ENCODE measurements around the gene CACNB1.
"Not testable (repeated sequence)": the region's sequence is repeated elsewhere in the genome, so short reads cannot be mapped to it uniquely, and the experiment has no call there.

The CACNB1 gene

DNA sequence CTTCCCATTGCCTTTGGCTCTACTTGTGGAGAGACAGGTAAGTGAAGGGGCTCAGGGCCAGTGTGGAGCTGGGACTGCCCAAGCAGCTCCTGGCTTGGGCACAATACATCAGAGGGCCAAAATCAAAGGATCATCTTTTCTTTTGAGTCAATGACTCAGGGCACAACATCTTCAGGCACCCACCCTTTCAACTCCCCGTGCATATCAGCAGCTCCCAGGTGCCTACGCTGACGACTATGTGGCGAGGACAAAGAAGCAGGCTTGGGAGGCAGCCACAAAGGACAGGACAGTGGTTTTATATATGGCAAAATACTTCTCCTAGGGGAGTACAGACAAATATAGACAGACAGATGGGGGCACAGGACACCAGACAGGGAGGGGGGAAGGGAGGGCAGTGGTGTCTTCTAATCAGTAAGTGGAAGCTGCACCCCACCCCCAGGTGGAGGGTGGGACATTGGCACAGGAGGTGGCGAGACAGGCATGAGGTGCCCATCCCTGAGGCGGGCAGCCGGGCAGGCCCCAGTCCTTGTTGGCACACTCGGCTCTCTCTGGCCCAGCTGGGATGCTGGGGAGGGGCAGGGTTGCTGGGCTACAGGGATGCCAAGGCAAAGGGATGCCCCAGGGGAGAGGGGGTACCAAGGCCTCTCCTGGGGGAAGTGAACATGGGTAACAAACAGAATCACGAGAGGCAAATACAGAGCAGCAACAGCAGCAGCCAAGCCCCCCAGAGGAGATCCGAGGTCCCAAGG, 23.8 kb downstream of the CACNB1 start:
- ATAC-seq (replicated peaks; ENCODE audit: extremely low read depth, poor library complexity, severe bottlenecking) (no peak), DNase-seq (ENCODE audit: low spot score in 2 of 2) (no peak)
- no peak overlapping the region for H3K4me3 Mint-ChIP-seq
- H3K9me3 Mint-ChIP-seq: no peaks in the 10 kb centered on the region
- peaks cover 8% of the 10 kb centered on the region for H3K36me3 Mint-ChIP-seq (ENCODE audit: insufficient read depth)
- peaks cover 13% of the 10 kb centered on the region for H3K4me1 Mint-ChIP-seq
- H3K27ac Mint-ChIP-seq (ENCODE audit: low read depth): no peak overlapping the region
- no peaks in the 10 kb centered on the region for H3K27me3 Mint-ChIP-seq

DNA sequence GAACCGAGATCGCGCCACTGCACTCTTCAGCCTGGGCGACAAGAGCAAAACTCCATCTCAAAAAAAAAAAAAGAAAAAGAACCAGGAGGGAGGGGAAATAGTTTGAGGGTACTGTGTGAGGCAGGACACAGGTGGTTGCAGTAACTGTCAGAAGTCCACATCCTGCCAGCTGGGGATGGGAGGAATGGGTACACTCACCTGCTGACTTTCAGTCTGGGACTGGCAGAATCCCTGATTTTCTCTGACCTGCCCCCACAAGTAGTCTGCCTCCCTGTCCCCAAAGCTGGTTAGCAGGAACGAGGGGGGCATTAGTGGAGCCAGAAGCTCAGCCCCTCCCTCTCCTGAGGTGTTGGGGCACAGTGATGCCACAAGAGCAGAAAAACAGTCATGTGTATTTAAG, 24.4 kb downstream of the CACNB1 start:
- Mint-ChIP-seq H3K4me3 (no peak overlapping the region), H3K9me3 (no peaks in the 10 kb centered on the region), H3K4me1 (peaks cover 13% of the 10 kb centered on the region), H3K27me3 (no peaks in the 10 kb centered on the region), H3K27ac (ENCODE audit: low read depth) (peak overlapping the region; percentile 41), H3K36me3 (ENCODE audit: insufficient read depth) (peaks cover 8% of the 10 kb centered on the region)
- DNase-seq (ENCODE audit: low spot score in 2 of 2): no peak
- no peak for ATAC-seq (replicated peaks; ENCODE audit: extremely low read depth, poor library complexity, severe bottlenecking)

DNA sequence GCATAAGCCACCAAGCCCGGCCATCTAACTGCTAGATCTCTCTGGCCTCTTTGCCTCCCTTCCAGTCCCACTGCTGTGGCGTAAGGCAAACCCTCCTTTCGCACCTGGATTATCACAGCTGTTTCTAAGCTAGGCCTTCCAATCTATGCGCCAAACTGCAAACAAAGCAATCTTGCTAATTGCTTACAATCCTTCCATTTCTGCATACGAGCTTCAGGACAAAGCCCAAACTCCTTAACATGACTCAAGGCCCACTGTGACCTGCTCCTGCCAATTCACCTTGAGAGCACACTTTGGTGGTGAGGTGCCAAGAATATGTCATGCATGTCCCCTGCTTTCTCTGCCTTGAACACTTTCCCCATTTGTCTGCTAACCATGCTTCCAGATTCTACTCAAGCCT, 25.5 kb downstream of the CACNB1 start:
- no peaks in the 10 kb centered on the region for H3K9me3 Mint-ChIP-seq
- no peak overlapping the region for H3K4me3 Mint-ChIP-seq
- no peaks in the 10 kb centered on the region for H3K27me3 Mint-ChIP-seq
- H3K4me1 Mint-ChIP-seq: peaks cover 23% of the 10 kb centered on the region
- DNase-seq (ENCODE audit: low spot score in 2 of 2) (no peak), ATAC-seq (replicated peaks; ENCODE audit: extremely low read depth, poor library complexity, severe bottlenecking) (no peak)
- peaks cover 5% of the 10 kb centered on the region for H3K36me3 Mint-ChIP-seq (ENCODE audit: insufficient read depth)
- H3K27ac Mint-ChIP-seq (ENCODE audit: low read depth): no peak overlapping the region

DNA sequence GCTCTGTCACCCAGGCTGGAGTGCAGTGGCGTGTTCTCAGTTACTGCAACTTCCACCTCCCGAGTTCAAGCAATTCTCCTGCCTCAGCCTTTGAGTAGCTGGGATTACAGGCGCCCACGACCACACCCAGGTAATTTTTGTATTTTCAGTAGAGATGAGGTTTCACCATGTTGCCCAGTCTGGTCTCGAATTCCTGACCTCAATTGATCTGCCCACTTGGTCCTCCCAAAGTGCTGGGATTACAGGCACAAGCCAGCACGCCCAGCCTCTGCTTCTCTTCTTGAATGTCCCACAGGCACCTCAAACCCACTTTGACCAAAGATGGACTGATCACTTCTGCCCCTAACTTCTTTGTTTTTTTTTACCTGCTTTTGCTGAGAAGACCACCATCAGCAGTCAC, 26.9 kb downstream of the CACNB1 start:
- Mint-ChIP-seq H3K9me3 (no peaks in the 10 kb centered on the region), H3K4me1 (peaks cover 28% of the 10 kb centered on the region), H3K36me3 (ENCODE audit: insufficient read depth) (no peaks in the 10 kb centered on the region), H3K27ac (ENCODE audit: low read depth) (no peak overlapping the region), H3K4me3 (no peak overlapping the region), H3K27me3 (no peaks in the 10 kb centered on the region)
- no peak for ATAC-seq (replicated peaks; ENCODE audit: extremely low read depth, poor library complexity, severe bottlenecking)
- DNase-seq (ENCODE audit: low spot score in 2 of 2): no peak

DNA sequence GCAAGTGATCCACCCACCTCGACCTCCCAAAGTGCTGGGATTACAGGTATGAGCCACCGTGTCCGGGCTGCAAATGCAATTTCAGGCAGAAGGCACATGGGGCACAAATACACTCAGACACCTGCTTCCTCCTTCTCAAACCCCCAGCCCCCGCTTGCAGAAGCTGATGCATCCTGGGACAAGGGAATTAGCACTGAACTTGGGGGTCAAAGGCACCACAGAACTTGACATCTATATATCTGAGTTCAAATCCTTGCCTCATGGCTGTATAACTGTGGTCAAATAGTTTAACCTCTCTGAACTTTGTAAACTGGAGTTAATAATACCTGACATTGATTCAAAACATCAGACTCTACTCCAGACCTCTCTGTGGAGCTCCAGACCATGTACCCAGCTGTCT, 27.4 kb downstream of the CACNB1 start:
- Mint-ChIP-seq H3K4me3 (no peak overlapping the region), H3K36me3 (ENCODE audit: insufficient read depth) (no peaks in the 10 kb centered on the region), H3K27ac (ENCODE audit: low read depth) (no peak overlapping the region), H3K27me3 (no peaks in the 10 kb centered on the region), H3K4me1 (peaks cover 29% of the 10 kb centered on the region), H3K9me3 (no peaks in the 10 kb centered on the region)
- ATAC-seq (replicated peaks; ENCODE audit: extremely low read depth, poor library complexity, severe bottlenecking) (no peak), DNase-seq (ENCODE audit: low spot score in 2 of 2) (no peak)

DNA sequence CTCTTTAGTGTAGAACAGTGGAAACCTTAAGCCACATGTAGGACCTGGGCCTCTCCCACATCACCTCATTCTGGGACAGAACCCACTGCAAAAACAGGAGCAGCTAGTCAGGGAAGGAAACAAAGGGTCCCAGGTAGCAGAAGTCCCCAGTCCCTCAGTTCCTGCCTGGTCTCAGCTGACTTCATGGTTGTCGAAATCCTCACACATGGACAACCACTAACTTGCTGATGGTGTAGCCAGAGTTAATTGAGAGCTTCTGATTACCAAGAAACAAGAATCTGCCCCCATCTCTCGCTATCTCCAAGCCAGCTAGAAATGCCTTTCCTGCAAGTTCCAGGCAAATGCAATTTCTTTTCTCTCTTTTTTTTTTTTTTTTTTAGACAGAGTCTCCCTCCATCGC, 28.0 kb downstream of the CACNB1 start:
- Mint-ChIP-seq H3K27ac (ENCODE audit: low read depth) (no peak overlapping the region), H3K4me1 (peaks cover 29% of the 10 kb centered on the region), H3K27me3 (no peaks in the 10 kb centered on the region), H3K36me3 (ENCODE audit: insufficient read depth) (peaks cover 1% of the 10 kb centered on the region), H3K9me3 (no peaks in the 10 kb centered on the region), H3K4me3 (no peak overlapping the region)
- no peak for ATAC-seq (replicated peaks; ENCODE audit: extremely low read depth, poor library complexity, severe bottlenecking)
- DNase-seq (ENCODE audit: low spot score in 2 of 2): no peak

DNA sequence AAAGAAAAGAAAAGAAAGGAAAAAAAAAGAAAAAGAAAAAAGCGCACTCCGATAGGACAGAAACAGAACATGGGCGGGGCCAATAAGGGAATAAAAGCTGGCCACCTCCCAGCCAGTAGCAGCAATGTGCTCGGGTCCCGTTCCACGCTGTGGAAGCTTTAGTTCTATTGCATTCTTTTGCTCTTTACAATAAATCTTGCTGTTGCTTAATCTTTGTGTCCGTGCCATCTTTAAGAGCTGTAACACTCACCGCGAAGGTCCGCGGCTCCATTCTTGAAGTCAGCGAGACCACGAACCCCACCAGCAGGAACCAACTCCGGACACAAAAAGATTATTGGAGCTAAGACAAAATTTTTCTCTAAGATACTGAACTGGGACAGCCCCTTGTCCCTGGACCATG, 28.4 kb downstream of the CACNB1 start:
- Mint-ChIP-seq H3K4me3 (no peak overlapping the region), H3K36me3 (ENCODE audit: insufficient read depth) (peaks cover 2% of the 10 kb centered on the region), H3K9me3 (no peaks in the 10 kb centered on the region), H3K4me1 (peaks cover 31% of the 10 kb centered on the region), H3K27ac (ENCODE audit: low read depth) (no peak overlapping the region), H3K27me3 (no peaks in the 10 kb centered on the region)
- ATAC-seq (replicated peaks; ENCODE audit: extremely low read depth, poor library complexity, severe bottlenecking): no peak
- DNase-seq (ENCODE audit: low spot score in 2 of 2): no peak

DNA sequence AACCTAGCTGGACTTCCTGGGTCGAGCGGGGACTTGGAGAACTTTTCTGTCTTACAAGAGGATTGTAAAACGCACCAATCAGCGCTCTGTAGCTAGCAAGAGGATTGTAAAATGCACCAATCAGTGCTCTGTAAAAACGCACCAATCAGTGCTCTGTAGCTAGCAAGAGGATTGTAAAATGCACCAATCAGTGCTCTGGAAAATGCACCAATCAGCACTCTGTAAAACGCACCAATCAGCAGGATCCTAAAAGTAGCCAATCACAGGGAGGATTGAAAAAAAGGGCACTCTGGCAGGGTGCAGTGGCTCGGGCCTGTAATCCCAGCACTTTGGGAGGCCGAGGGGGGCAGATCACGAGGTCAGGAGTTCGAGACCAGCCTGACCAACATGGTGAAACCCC, 29.0 kb downstream of the CACNB1 start:
- peaks cover 31% of the 10 kb centered on the region for H3K4me1 Mint-ChIP-seq
- not testable (repeated sequence) for ATAC-seq (replicated peaks; ENCODE audit: extremely low read depth, poor library complexity, severe bottlenecking)

DNA sequence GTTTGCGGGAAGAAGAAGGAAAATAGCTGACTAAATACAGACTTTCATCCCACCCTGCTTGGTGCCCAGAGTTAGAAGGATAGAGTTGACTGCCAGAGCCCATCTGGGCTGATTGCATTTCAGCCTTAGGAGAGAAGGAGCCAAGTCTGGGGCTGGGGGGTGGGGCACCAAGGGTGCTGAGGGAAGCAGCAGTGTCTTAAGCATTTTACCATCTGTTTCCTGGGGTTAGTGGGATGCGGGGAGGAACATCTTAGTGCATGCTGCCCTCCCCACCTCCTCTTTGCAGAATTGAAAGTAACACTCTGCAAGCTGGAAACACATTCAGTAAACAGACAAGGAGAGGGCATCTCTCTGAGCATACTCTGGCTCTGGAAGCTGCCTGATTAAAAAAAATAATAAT, 30.0 kb downstream of the CACNB1 start:
- peaks cover 31% of the 10 kb centered on the region for H3K4me1 Mint-ChIP-seq
- ATAC-seq (replicated peaks; ENCODE audit: extremely low read depth, poor library complexity, severe bottlenecking) (no peak), DNase-seq (ENCODE audit: low spot score in 2 of 2) (no peak)
- no peaks in the 10 kb centered on the region for H3K27me3 Mint-ChIP-seq
- H3K9me3 Mint-ChIP-seq: no peaks in the 10 kb centered on the region
- H3K4me3 Mint-ChIP-seq: peak overlapping the region; percentile 85
- H3K36me3 Mint-ChIP-seq (ENCODE audit: insufficient read depth): peaks cover 2% of the 10 kb centered on the region
- peak overlapping the region; percentile 20 for H3K27ac Mint-ChIP-seq (ENCODE audit: low read depth)

More for the DNA sequence above, 29.0 kb downstream of the CACNB1 start:
- DNase-seq (ENCODE audit: low spot score in 2 of 2); H3K27ac Mint-ChIP-seq (ENCODE audit: low read depth); H3K36me3 Mint-ChIP-seq (ENCODE audit: insufficient read depth); H3K27me3 Mint-ChIP-seq; H3K9me3 Mint-ChIP-seq; H3K4me3 Mint-ChIP-seq: not testable (repeated sequence)

DNA sequence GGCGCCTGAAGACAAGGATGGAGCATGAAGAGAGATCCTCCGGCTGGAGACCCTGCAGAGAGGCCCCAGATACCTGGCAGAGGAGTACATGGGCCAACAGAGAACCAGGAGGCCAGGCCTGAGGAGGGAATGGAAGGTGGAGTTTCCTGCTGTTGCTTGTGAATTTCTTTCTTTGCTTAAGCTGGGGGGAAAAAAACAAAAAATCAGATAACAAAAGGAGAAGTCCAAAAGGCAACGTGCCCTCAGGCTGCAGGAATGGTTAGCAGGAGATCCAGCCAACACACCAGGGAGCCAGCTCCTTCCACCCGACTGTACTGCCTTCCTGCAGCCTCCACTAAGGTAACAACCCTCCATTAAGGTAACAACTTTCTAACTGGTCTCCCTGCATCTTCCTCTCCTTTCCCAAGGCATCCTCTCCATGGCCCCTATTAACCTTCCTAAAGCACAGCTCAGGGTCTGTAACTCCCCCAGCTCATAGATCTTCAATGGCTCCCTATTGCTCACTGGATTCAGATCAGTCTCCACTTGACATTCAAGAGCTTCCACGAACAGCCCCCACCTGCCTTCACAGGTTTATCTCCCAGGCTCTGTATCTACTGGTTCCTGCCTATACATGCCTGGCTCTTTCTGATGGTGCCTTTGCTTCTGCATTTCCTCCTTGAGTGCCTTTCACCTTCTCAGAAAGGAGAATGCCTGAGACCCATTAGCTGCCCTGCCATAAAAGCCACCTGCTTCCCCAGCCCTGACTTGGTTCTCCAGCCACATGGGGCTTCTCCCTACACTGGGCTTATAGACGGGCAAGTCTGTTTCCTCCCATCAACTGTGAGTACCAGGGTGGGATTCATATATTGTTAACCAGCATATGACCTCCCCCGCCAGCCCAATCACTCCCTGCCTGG, 30.8 kb downstream of the CACNB1 start:
- peak overlapping the region; percentile 85 for H3K4me3 Mint-ChIP-seq
- ATAC-seq (replicated peaks; ENCODE audit: extremely low read depth, poor library complexity, severe bottlenecking): no peak
- H3K9me3 Mint-ChIP-seq: no peaks in the 10 kb centered on the region
- no peaks in the 10 kb centered on the region for H3K27me3 Mint-ChIP-seq
- no peak for DNase-seq (ENCODE audit: low spot score in 2 of 2)
- H3K4me1 Mint-ChIP-seq: peaks cover 25% of the 10 kb centered on the region
- H3K27ac Mint-ChIP-seq (ENCODE audit: low read depth): peak overlapping the region; percentile 20
- H3K36me3 Mint-ChIP-seq (ENCODE audit: insufficient read depth): peaks cover 2% of the 10 kb centered on the region

DNA sequence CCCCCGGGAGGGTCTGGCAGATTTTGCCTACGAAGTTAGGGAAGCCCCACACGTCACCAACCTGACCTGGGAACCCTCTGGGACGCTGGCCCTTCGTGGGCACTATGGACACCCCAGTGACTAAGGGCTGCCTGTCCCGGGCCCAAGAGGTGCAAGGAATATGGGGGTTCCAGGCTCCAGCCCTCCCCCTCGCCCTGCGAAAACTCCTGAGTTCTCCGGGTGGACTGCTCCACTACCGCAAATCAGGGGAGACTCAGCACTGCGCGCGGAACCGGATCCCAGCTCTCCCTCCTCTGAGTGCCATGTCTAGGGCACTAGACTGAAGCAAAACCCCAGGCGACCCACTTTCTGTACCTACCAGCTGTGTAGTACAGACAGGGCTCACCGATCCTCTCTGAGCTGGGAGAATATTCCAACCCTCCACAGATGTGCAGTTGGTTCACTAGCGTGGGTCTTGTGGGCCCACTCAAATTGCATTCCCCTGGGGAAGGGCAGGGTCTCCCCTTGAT, 31.6 kb downstream of the CACNB1 start, which contains the start of gene ARL5C:
Gene ARL5C (minus strand): TSS at position 321 of the 509 bp plus-strand sequence. CDS start 401 bp downstream, outside the sequence.
- Mint-ChIP-seq H3K27me3 (no peaks in the 10 kb centered on the region), H3K4me3 (peak within 1 kb of the TSS; percentile 85), H3K9me3 (no peaks in the 10 kb centered on the region), H3K27ac (ENCODE audit: low read depth) (peak within 1 kb of the TSS; percentile 73), H3K4me1 (peaks cover 25% of the 10 kb centered on the region), H3K36me3 (ENCODE audit: insufficient read depth) (peaks cover 2% of the 10 kb centered on the region)
- ATAC-seq (replicated peaks; ENCODE audit: extremely low read depth, poor library complexity, severe bottlenecking) (no peak), DNase-seq (ENCODE audit: low spot score in 2 of 2) (no peak)

DNA sequence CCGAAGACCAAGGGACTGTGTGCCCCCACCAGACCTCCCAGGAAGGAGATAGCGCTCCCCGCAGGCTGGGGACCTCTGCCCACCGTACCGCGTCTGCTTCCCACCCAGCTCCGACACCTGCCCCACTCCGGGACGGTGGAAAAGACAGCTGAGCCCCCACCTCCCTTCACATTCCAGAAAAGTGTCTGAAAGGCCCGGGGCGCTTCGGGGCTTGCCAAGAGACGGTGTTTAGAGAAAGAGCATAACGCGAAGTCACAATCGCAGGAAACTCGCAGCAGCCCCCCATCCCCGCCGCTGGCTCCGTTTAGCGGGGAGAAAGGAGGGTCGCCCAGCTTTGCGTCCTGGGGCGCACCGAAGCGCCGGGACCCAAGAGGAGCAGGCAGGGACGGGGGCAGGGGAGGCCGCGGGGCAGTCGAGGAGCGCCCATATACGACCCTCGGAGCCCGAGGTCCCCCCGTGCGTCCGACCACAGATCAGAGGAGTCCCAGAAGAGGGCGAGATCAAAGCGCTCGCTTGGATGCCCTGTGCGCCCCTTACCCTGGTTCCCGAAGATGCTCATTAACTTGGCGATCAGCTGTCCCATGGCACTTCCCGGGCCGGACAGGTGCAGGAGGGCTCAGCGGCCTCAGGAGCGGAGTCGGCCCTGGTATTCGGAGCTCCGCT, 32.2 kb downstream of the CACNB1 start:
- Mint-ChIP-seq H3K36me3 (ENCODE audit: insufficient read depth) (peaks cover 2% of the 10 kb centered on the region), H3K4me3 (peak overlapping the region; percentile 85), H3K27ac (ENCODE audit: low read depth) (peak overlapping the region; percentile 73), H3K27me3 (no peaks in the 10 kb centered on the region), H3K9me3 (no peaks in the 10 kb centered on the region), H3K4me1 (peaks cover 25% of the 10 kb centered on the region)
- DNase-seq (ENCODE audit: low spot score in 2 of 2) (no peak), ATAC-seq (replicated peaks; ENCODE audit: extremely low read depth, poor library complexity, severe bottlenecking) (peak; percentile 8)
